K562 (cell line): ENCODE results near the gene DTX1. TPM values are rescaled to one million over a fixed set of nuclear protein-coding genes. Genes with fewer than 3 reads are reported as not detected.

Experiments
- BCOR ChIP-seq: fragments of 450-650 bp; IDR thresholded peaks from 2 replicates; pipeline ENCODE4 v1.6.1; 2016
- CAMTA2 ChIP-seq: fragments of 250-450 bp; sonication (Bioruptor Pico); conservative IDR thresholded peaks from 2 replicates; pipeline ENCODE4 v1.5.1; 2022
- FOSL1 ChIP-seq: fragments of 200-800 bp; sonication (Bioruptor generic); conservative IDR thresholded peaks from 2 replicates; pipeline ENCODE4 v1.6.1; 2016; ENCODE audit warnings: missing genetic modification characterization, missing compliant biosample characterization
- KDM2B ChIP-seq: fragments of 250-450 bp; sonication (Bioruptor Pico); IDR thresholded peaks from 2 replicates; pipeline ENCODE4 v1.8.0; 2021; ENCODE audit warnings: mild to moderate bottlenecking, moderate library complexity
- KLF16 ChIP-seq: IDR thresholded peaks from 2 replicates; pipeline ENCODE4 v1.6.1; 2016; ENCODE audit warnings: antibody characterized with exemption
- MTF1 ChIP-seq: fragments of 250-450 bp; sonication (Bioruptor Pico); IDR thresholded peaks from 2 replicates; pipeline ENCODE4 v1.9.0; 2021; ENCODE audit warnings: moderate library complexity, mild to moderate bottlenecking, inconsistent platforms, borderline replicate concordance
- NELFE ChIP-seq: IDR thresholded peaks from 2 replicates; pipeline ENCODE4 v1.6.1; 2011; ENCODE audit warnings: mild to moderate bottlenecking; ENCODE audit not compliant: insufficient read depth, insufficient read length
- RCOR1 ChIP-seq, 2 experiments: IDR thresholded peaks; 2 replicates each; pipeline ENCODE4 v1.6.1; 2012; ENCODE audit warnings: low read depth in 2 of 2, low read length in 2 of 2, borderline replicate concordance in 1 of 2, improper control_type of control experiment in 1 of 2
- ZNF507 ChIP-seq: conservative IDR thresholded peaks from 2 replicates; pipeline ENCODE4 v1.6.1; 2017; ENCODE audit warnings: missing genetic modification characterization, missing compliant biosample characterization
- ZNF583 ChIP-seq: fragments of 250-450 bp; sonication (Bioruptor Pico); IDR thresholded peaks from 2 replicates; pipeline ENCODE4 v1.4.0; 2020
- ZNF695 ChIP-seq: fragments of 450-650 bp; formaldehyde crosslinking; IDR thresholded peaks from 2 replicates; pipeline ENCODE4 v1.4.0; 2020; ENCODE audit warnings: mild to moderate bottlenecking, moderate library complexity
- polyA plus RNA-seq, 8 experiments: library from polyadenylated mRNA; depleted of rRNA in 4 of 8; stranded (reverse) in 5 of 8; unstranded in 3 of 8; fragments of >200 nt; fragmentation: Nextera tagmentation in 2 of 8; fragmentation: Illumina TruSeq in 1 of 8; extraction: Ambion mirVana in 2 of 8; extraction: Trizol in 1 of 8; gene quantifications; 2 replicates each; pipeline versions ENCODE4 v1.2.1 to v1.2.3, GENCODE V29; 2011 to 2014; ENCODE audit warnings: inconsistent platforms in 1 of 8, missing spikeins in 1 of 8
- total RNA-seq, 7 experiments: library from RNA; depleted of rRNA in 6 of 7; stranded (reverse); fragments of >200 nt in 6 of 7; fragmentation: Illumina TruSeq in 2 of 7; extraction: Trizol in 2 of 7; gene quantifications; 2 replicates each; pipeline versions ENCODE4 v1.2.1 to v1.2.3, GENCODE V29; 2011 to 2021; ENCODE audit warnings: low replicate concordance in 1 of 7
- TF ChIP-seq, protein P1 (sequence below): sonication (generic); formaldehyde crosslinking; IDR thresholded peaks from 2 replicates; pipeline ENCODE4 v1.8.1; 2023; ENCODE audit warnings: mild to moderate bottlenecking, missing genetic modification reagents
- TF ChIP-seq, protein P2 (sequence below): fragments of 450-650 bp; IDR thresholded peaks from 2 replicates; pipeline ENCODE4 v1.6.1; 2016; ENCODE audit warnings: low read depth, mild to moderate bottlenecking, moderate library complexity
- TF ChIP-seq, protein P3 (sequence below): fragments of 150-350 bp; conservative IDR thresholded peaks from 2 replicates; pipeline ENCODE4 v1.6.1; 2014; ENCODE audit warnings: low read length
- TF ChIP-seq, protein P4 (sequence below), 2 experiments: fragments of 450-650 bp; formaldehyde crosslinking in 1 of 2; IDR thresholded peaks; 2 replicates each; pipeline versions ENCODE4 v1.4.0 to v1.6.1; 2014 to 2020; ENCODE audit warnings: mild to moderate bottlenecking in 2 of 2, borderline replicate concordance in 1 of 2, low read depth in 1 of 2

Gene DTX1
- total and polyA plus RNA-seq, 9 of the 15 experiments (the other 6 are each of a cell fraction or from before 2014, with no cell fraction given) = not detected

DNA sequence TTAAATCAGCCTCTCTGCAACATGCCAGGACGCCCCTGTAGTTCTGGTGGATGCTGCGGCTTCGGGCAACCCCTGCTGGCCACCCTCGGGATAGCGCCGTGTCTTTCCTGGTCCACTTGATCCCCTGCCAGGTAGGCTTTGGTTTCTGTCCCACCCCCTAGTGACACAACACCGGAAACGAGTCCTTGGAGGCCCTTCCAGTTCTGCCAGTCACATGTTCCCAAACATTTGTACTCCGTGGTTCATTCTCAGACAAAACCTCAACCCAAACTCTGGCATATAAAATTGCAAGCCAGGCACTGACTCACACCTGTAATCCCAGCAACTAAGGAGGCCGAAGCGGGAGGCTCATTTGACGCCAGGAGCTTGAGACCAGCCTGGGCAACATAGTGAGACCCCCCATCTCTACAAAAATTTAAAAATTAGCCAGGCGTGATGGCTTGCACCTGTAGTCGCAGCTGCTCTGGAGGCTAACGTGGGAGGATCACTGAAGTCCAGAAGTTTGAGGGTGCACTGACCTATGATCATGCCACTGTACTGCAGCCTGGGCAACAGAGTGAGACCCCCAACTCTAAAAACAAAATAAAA lies 42.0 kb downstream of the DTX1 start (continued):
- TF ChIP-seq, protein P1, sequence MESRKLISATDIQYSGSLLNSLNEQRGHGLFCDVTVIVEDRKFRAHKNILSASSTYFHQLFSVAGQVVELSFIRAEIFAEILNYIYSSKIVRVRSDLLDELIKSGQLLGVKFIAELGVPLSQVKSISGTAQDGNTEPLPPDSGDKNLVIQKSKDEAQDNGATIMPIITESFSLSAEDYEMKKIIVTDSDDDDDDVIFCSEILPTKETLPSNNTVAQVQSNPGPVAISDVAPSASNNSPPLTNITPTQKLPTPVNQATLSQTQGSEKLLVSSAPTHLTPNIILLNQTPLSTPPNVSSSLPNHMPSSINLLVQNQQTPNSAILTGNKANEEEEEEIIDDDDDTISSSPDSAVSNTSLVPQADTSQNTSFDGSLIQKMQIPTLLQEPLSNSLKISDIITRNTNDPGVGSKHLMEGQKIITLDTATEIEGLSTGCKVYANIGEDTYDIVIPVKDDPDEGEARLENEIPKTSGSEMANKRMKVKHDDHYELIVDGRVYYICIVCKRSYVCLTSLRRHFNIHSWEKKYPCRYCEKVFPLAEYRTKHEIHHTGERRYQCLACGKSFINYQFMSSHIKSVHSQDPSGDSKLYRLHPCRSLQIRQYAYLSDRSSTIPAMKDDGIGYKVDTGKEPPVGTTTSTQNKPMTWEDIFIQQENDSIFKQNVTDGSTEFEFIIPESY (CRISPR knock-in tag) = no peak
- TF ChIP-seq ZNF695 (no peak), RCOR1 (IDR thresholded peaks at IDR 0.05; ENCODE audit: borderline replicate concordance in 1 of 2, low read depth in 2 of 2, low read length in 2 of 2) (peak in 1 of 2 experiments; percentile 35; a peak in 1 of 4 replicates), NELFE (no peak), BCOR (no peak), KLF16 (0 out of 2 replicates have a peak, but pooled peaks have one; percentile 29), ZNF507 (tag) (no peak), KDM2B (no peak), FOSL1 (peak; percentile 22; the same call in 1 of the 2 replicates), MTF1 (CRISPR knock-in tag) (no peak), ZNF583 (no peak), CAMTA2 (CRISPR knock-in tag) (no peak)
- TF ChIP-seq, protein P2, sequence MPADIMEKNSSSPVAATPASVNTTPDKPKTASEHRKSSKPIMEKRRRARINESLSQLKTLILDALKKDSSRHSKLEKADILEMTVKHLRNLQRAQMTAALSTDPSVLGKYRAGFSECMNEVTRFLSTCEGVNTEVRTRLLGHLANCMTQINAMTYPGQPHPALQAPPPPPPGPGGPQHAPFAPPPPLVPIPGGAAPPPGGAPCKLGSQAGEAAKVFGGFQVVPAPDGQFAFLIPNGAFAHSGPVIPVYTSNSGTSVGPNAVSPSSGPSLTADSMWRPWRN = no peak
- TF ChIP-seq, protein P3, sequence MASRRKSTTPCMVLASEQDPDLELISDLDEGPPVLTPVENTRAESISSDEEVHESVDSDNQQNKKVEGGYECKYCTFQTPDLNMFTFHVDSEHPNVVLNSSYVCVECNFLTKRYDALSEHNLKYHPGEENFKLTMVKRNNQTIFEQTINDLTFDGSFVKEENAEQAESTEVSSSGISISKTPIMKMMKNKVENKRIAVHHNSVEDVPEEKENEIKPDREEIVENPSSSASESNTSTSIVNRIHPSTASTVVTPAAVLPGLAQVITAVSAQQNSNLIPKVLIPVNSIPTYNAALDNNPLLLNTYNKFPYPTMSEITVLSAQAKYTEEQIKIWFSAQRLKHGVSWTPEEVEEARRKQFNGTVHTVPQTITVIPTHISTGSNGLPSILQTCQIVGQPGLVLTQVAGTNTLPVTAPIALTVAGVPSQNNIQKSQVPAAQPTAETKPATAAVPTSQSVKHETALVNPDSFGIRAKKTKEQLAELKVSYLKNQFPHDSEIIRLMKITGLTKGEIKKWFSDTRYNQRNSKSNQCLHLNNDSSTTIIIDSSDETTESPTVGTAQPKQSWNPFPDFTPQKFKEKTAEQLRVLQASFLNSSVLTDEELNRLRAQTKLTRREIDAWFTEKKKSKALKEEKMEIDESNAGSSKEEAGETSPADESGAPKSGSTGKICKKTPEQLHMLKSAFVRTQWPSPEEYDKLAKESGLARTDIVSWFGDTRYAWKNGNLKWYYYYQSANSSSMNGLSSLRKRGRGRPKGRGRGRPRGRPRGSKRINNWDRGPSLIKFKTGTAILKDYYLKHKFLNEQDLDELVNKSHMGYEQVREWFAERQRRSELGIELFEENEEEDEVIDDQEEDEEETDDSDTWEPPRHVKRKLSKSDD = no peak
- TF ChIP-seq, protein P4, sequence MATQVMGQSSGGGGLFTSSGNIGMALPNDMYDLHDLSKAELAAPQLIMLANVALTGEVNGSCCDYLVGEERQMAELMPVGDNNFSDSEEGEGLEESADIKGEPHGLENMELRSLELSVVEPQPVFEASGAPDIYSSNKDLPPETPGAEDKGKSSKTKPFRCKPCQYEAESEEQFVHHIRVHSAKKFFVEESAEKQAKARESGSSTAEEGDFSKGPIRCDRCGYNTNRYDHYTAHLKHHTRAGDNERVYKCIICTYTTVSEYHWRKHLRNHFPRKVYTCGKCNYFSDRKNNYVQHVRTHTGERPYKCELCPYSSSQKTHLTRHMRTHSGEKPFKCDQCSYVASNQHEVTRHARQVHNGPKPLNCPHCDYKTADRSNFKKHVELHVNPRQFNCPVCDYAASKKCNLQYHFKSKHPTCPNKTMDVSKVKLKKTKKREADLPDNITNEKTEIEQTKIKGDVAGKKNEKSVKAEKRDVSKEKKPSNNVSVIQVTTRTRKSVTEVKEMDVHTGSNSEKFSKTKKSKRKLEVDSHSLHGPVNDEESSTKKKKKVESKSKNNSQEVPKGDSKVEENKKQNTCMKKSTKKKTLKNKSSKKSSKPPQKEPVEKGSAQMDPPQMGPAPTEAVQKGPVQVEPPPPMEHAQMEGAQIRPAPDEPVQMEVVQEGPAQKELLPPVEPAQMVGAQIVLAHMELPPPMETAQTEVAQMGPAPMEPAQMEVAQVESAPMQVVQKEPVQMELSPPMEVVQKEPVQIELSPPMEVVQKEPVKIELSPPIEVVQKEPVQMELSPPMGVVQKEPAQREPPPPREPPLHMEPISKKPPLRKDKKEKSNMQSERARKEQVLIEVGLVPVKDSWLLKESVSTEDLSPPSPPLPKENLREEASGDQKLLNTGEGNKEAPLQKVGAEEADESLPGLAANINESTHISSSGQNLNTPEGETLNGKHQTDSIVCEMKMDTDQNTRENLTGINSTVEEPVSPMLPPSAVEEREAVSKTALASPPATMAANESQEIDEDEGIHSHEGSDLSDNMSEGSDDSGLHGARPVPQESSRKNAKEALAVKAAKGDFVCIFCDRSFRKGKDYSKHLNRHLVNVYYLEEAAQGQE (IDR thresholded peaks at IDR 0.05; ENCODE audit: borderline replicate concordance) = peak; percentile 69; the same call in 1 of the 2 replicates
- TF ChIP-seq, protein P4 (CRISPR knock-in tag; IDR thresholded peaks at IDR 0.05; ENCODE audit: low read depth) = no peak
